Bronchial epithelial cell (primary cell): Measurements from ENCODE around the gene KAZN. TPM values are rescaled to one million over a fixed set of nuclear protein-coding genes. Genes with fewer than 3 reads are reported as not detected.

Experiments used
- DNase-seq: peaks from one replicate; pipeline ENCODE4 v3.0.0-alpha.2; 2010; ENCODE audit warnings: low read depth
- FAIRE-seq: peaks from 2 replicates; lab custom pipeline; 2011; peaks lifted over from hg19 to GRCh38; lab: Jason Lieb, UNC
- H3K27me3 ChIP-seq: 2 replicates; pipeline ENCODE4 v1.5.1; 2011; ENCODE audit warnings: low read length; ENCODE audit not compliant: control insufficient read depth, insufficient read depth
- H3K36me3 ChIP-seq: 2 replicates; pipeline ENCODE4 v1.5.1; 2011; ENCODE audit warnings: low read length; ENCODE audit not compliant: control insufficient read depth, insufficient read depth
- H3K4me3 ChIP-seq: 2 replicates; pipeline ENCODE4 v1.5.1; 2011; ENCODE audit warnings: mild to moderate bottlenecking, low read depth, low read length, control low read depth
- CTCF ChIP-seq: IDR thresholded peaks from 2 replicates; pipeline ENCODE4 v1.5.1; 2011; ENCODE audit warnings: mild to moderate bottlenecking, moderate library complexity, low read length, control low read depth, inconsistent platforms; ENCODE audit not compliant: insufficient read depth, severe bottlenecking
- total RNA-seq: library from RNA; depleted of rRNA; stranded (reverse); fragments of >200 nt; gene quantifications from 2 replicates; pipeline ENCODE4 v1.2.1, GENCODE V29; 2014

KAZN gene
- total RNA-seq, 1 donor from 2014 or later = 4.7 TPM

- DNase-seq = no peak
- Histone ChIP-seq H3K36me3 (no peaks in the 10 kb centered on the region), H3K27me3 (no peaks in the 10 kb centered on the region), H3K4me3 (no peak overlapping the region)
- no peak for FAIRE-seq
- TF ChIP-seq CTCF = no peak
Measured at GRCh38 chr1:14707531-14708445, 109.3 kb downstream of the KAZN start.

DNA sequence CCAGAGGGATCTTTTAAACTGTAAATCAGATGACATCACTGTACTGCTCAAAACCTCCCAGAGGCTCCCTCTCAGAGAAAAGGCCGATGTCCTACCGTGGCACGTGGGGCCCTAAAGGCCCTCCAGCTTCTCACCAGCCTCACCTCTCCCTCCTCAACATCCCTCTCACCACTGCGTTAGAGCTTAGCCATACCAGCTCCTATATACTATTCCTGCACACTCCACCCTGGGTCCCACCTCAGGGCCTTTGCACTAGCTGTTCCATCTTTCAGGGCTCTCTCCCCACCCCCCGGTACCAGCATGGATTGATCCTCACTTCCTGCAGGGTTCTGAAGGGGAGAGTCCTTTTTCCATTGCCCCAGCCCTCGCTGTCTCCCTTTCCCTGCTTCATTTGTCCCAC lies 111.8 kb downstream of the KAZN start:
- Histone ChIP-seq H3K36me3 (no peaks in the 10 kb centered on the region), H3K27me3 (no peaks in the 10 kb centered on the region), H3K4me3 (no peak overlapping the region)
- no peak for DNase-seq
- TF ChIP-seq CTCF = no peak
- FAIRE-seq = no peak

- H3K4me3 ChIP-seq = no peak overlapping the region
- no peaks in the 10 kb centered on the region for H3K27me3 ChIP-seq
- no peak for TF ChIP-seq CTCF
- DNase-seq (no peak), FAIRE-seq (peak; percentile 86)
- no peaks in the 10 kb centered on the region for H3K36me3 ChIP-seq
Measured at GRCh38 chr1:14712136-14712535, 113.7 kb downstream of the KAZN start.

GRCh38 chr1:14713077-14713476 lies 114.6 kb downstream of the KAZN start:
- H3K27me3 ChIP-seq = no peaks in the 10 kb centered on the region
- FAIRE-seq (peak; percentile 43), DNase-seq (peak; percentile 88)
- no peak for TF ChIP-seq CTCF
- H3K4me3 ChIP-seq = no peak overlapping the region
- no peaks in the 10 kb centered on the region for H3K36me3 ChIP-seq

DNA sequence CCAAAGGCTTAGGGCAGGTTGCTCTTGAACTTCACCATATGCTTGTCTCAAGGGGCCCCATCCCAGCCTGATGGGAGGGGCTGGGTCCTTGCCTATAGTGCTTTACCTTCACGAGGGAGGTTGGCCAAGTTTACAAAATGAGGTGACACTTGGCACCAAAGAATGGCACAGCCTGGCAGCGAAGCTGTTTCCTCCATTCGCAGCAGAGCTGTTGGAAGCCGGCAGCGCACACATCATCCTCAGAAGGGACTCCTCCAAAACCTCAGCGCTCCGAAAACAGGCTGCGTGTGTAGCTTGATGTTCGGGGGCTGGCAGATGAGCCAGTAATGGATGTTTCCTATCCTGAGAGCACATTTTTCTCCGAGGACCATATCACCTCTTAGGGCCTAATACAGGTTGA lies 116.8 kb downstream of the KAZN start:
- Histone ChIP-seq H3K4me3 (no peak overlapping the region), H3K36me3 (no peaks in the 10 kb centered on the region), H3K27me3 (no peaks in the 10 kb centered on the region)
- TF ChIP-seq CTCF = no peak
- FAIRE-seq (no peak), DNase-seq (no peak)
